Cardiac muscle cell (in vitro differentiated cells and primary cell): ENCODE results near the gene ARHGEF26. TPM values are rescaled to one million over a fixed set of nuclear protein-coding genes. Genes with fewer than 3 reads are reported as not detected.
"Not testable (repeated sequence)": the region's sequence is repeated elsewhere in the genome, so short reads cannot be mapped to it uniquely, and the experiment has no call there.

Experiments used
- DNase-seq, 2 donors: peaks; one replicate each; pipeline versions ENCODE4 v3.0.0 to v3.0.0-alpha.2; 2010 to 2017; ENCODE audit warnings: low read depth in 1 of 2, low spot score in 1 of 2
- H3K27ac ChIP-seq: fragments of 200-600 bp; sonication (generic); 2 replicates; pipeline ENCODE4 v1.5.1; 2016
- H3K27me3 ChIP-seq: fragments of 200-600 bp; sonication (generic); 2 replicates; pipeline ENCODE4 v1.6.0; 2016; ENCODE audit warnings: control low read depth
- H3K36me3 ChIP-seq: fragments of 200-600 bp; sonication (generic); 2 replicates; pipeline ENCODE4 v1.5.1; 2016; ENCODE audit warnings: control low read depth
- H3K4me1 ChIP-seq: fragments of 200-600 bp; sonication (generic); 2 replicates; pipeline ENCODE4 v1.8.1; 2017; ENCODE audit warnings: low read depth, mild to moderate bottlenecking, mixed run types
- H3K4me3 ChIP-seq: fragments of 200-600 bp; sonication (generic); 2 replicates; pipeline ENCODE4 v1.5.1; 2016; ENCODE audit warnings: mild to moderate bottlenecking
- H3K9me3 ChIP-seq: fragments of 200-600 bp; sonication (generic); 2 replicates; pipeline ENCODE4 v1.5.1; 2017; ENCODE audit warnings: low read depth, mild to moderate bottlenecking, control low read depth
- polyA plus RNA-seq: library from polyadenylated mRNA; unstranded; fragments of >200 nt; fragmentation: Nextera tagmentation; extraction: Ambion mirVana; gene quantifications from 2 replicates; pipeline ENCODE4 v1.2.1, GENCODE V29; 2016
- total RNA-seq: library from RNA; depleted of rRNA; stranded (reverse); fragments of >200 nt; gene quantifications from 2 replicates; pipeline ENCODE4 v1.2.3, GENCODE V29; 2016
- TF ChIP-seq, protein P1 (sequence below): IDR thresholded peaks from 2 replicates; pipeline ENCODE4 v1.5.1; 2012; ENCODE audit warnings: low read depth, mild to moderate bottlenecking, low read length

The ARHGEF26 gene
- total and polyA plus RNA-seq, 2 experiments from 2014 or later: 3.4 to 4.2 TPM

DNA sequence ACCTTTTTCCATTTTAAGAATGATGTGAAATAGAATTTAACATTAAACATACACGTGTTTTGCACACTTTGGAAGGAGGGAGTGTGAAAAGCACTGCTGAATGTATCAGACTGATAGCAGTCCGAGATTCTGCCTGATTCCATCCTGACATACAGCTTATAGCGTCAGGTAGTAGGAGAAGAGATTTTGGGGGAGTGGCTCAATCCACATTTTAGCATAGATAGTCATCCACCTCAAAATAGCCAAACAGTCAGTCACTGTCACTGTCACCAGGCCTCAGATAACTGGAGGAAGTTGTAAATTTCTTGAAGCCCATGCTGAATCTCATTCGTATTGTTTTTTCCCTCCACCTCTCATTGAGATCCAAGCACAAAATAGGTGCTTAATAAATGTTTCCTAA lies 35.4 kb upstream of the ARHGEF26 start:
- no peaks in the 10 kb centered on the region for H3K27me3 ChIP-seq
- no peak overlapping the region for H3K4me3 ChIP-seq
- no peaks in the 10 kb centered on the region for H3K36me3 ChIP-seq
- no peaks in the 10 kb centered on the region for H3K4me1 ChIP-seq
- no peaks in the 10 kb centered on the region for H3K9me3 ChIP-seq
- TF ChIP-seq, protein P1, sequence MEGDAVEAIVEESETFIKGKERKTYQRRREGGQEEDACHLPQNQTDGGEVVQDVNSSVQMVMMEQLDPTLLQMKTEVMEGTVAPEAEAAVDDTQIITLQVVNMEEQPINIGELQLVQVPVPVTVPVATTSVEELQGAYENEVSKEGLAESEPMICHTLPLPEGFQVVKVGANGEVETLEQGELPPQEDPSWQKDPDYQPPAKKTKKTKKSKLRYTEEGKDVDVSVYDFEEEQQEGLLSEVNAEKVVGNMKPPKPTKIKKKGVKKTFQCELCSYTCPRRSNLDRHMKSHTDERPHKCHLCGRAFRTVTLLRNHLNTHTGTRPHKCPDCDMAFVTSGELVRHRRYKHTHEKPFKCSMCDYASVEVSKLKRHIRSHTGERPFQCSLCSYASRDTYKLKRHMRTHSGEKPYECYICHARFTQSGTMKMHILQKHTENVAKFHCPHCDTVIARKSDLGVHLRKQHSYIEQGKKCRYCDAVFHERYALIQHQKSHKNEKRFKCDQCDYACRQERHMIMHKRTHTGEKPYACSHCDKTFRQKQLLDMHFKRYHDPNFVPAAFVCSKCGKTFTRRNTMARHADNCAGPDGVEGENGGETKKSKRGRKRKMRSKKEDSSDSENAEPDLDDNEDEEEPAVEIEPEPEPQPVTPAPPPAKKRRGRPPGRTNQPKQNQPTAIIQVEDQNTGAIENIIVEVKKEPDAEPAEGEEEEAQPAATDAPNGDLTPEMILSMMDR: no peak
- H3K27ac ChIP-seq: no peak overlapping the region
- DNase-seq: no peak

DNA sequence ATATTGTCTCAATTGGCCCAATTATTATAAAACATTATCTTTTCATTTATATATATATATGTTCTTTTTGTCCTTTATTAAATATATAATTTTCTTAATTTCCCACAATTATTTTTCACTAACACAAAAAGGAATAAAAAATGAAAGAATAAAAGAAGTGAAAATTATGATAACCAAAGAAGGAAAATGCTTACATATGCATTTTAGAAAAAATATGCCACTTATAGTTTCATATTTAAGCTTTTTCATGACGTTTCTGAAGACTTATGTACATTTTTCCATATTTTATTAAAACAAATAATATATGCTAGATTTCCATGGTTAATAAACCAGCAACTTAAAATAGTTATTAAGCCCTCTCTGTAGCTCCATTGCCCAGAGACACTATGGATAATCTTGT lies 34.9 kb upstream of the ARHGEF26 start:
- Histone ChIP-seq H3K4me3 (no peak overlapping the region), H3K9me3 (no peaks in the 10 kb centered on the region), H3K27ac (no peak overlapping the region), H3K4me1 (no peaks in the 10 kb centered on the region), H3K36me3 (no peaks in the 10 kb centered on the region), H3K27me3 (no peaks in the 10 kb centered on the region)
- TF ChIP-seq, protein P1: no peak
- no peak for DNase-seq

DNA sequence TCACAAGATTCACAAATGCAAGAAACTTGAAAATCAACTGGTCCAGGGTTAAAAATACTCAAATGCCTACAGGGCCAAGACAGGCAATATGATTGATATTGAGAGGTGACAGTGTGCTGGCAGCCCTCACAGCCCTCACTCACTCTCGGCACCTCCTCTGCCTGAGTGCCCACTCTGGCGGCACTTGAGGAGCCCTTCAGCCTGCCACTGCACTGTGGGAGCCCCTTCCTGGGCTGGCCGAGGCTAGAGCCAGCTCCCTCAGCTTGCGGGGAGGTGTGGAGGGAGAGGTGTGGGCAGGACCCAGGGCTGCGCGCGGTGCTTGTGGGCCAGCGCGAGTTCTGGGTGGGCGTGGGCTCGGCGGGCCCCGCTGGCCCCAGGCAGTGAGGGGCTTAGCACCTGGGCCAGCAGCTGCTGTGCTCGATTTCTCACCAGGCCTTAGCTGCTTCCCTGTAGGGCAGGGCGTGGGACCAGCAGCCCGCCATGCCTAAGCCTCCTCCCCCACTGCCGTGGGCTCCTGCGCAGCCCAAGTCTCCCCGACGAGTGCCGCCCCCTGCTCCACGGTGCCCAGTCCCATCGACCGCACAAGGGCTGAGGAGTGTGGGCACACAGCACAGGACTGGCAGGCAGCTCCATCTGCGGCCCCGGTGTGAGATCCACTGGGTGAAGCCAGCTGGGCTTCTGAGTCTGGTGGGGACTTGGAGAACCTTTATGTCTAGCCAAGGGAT lies 33.3 kb upstream of the ARHGEF26 start:
- not testable (repeated sequence) for DNase-seq, H3K4me3 ChIP-seq, H3K27ac ChIP-seq

DNA sequence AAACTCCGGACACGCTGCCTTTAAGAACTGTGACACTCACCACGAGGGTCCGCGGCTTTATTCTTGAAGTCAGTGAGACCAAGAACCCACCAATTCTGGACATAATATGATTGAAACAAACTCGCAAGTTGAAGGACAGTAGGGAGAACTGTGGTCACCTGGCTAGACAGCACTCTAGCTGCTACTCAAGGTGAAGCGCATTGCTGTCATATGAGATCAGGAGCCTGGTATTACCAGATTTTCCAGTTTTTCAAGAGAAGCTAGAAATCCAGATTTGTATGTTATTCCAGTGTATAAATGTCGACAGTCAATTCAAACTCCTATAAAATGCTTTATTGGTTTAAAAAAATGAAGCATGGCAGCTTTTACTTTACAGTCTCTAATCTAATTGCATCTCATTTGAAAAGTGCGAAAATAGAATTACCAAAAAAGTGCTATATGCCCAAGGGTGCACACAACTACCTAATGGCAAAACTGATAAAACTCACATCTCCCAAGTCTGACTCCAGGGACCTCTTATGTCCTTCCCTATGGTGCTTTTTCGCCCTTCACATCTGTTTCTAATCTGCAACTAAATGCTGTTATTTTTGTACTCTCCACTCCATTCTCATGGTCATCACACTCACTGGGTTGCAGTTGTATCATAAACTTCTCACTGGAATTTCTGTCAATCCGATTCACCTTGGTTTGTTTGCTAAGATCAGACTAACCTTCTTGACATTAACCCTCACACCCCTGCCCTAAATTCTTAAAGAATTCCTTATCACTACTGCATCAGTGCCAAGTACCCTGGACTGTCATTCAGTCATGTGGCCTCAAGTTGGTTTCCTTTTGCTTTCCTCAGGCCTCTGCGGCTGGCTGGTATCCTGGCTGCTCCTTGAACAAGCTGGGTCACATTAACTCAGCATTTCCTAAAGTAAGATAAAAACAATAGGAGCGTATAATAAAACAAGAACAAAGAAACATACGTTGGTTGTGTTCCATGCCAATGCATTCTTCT lies 31.5 kb upstream of the ARHGEF26 start:
- Histone ChIP-seq H3K36me3 (no peaks in the 10 kb centered on the region), H3K4me1 (no peaks in the 10 kb centered on the region), H3K4me3 (no peak overlapping the region), H3K27ac (no peak overlapping the region), H3K27me3 (no peaks in the 10 kb centered on the region), H3K9me3 (no peaks in the 10 kb centered on the region)
- peak in 1 of 2 donors; percentile 12 for DNase-seq
- TF ChIP-seq, protein P1: no peak

More for the DNA sequence above, 33.3 kb upstream of the ARHGEF26 start:
- not testable (repeated sequence) for H3K36me3 ChIP-seq, H3K9me3 ChIP-seq, H3K4me1 ChIP-seq, H3K27me3 ChIP-seq

DNA sequence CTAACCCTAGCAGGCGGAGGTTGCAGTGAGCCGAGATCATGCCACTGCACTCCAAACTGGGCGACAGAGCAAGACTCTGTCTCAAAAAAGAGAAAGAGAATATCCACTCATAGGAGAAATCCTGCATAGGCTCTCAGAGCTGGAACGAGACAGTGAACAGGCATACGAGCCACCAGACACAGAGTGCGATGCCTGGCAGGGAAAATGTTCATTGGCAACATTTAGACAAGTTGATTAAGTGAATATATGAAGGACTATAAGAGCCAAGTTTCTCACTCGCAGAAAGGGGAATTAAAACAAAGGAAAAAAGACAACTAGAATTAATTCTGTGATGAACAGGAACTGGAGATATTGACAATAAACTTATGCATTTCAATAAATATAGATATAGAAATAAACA lies 27.1 kb upstream of the ARHGEF26 start:
- no peaks in the 10 kb centered on the region for H3K27me3 ChIP-seq

More for the DNA sequence above, 27.1 kb upstream of the ARHGEF26 start:
- H3K36me3 ChIP-seq: no peaks in the 10 kb centered on the region
- H3K4me1 ChIP-seq: no peaks in the 10 kb centered on the region
- H3K9me3 ChIP-seq: no peaks in the 10 kb centered on the region
- H3K27ac ChIP-seq: no peak overlapping the region
- no peak overlapping the region for H3K4me3 ChIP-seq
- TF ChIP-seq, protein P1: no peak
- DNase-seq: no peak
